ENCODE data around the gene LRMDA.

The LRMDA gene

GRCh38 chr10:76149182-76149581 is 717.8 kb downstream of the LRMDA start:
- Histone ChIP-seq H3K36me3 (no peaks in the 10 kb centered on the region; the same call in 1 of the 2 replicates), H3K27ac (no peak overlapping the region), H3K9me3 (ENCODE audit: severe bottlenecking) (peaks cover 17% of the 10 kb centered on the region), H3K4me3 (ENCODE audit: low read depth, low read length) (no peak overlapping the region), H3K27me3 (ENCODE audit: insufficient read depth, low read depth, severe bottlenecking) (no peaks in the 10 kb centered on the region)
- no peak for DNase-seq
- TF ChIP-seq, protein P1, sequence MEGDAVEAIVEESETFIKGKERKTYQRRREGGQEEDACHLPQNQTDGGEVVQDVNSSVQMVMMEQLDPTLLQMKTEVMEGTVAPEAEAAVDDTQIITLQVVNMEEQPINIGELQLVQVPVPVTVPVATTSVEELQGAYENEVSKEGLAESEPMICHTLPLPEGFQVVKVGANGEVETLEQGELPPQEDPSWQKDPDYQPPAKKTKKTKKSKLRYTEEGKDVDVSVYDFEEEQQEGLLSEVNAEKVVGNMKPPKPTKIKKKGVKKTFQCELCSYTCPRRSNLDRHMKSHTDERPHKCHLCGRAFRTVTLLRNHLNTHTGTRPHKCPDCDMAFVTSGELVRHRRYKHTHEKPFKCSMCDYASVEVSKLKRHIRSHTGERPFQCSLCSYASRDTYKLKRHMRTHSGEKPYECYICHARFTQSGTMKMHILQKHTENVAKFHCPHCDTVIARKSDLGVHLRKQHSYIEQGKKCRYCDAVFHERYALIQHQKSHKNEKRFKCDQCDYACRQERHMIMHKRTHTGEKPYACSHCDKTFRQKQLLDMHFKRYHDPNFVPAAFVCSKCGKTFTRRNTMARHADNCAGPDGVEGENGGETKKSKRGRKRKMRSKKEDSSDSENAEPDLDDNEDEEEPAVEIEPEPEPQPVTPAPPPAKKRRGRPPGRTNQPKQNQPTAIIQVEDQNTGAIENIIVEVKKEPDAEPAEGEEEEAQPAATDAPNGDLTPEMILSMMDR (IDR thresholded peaks at IDR 0.05; ENCODE audit: low read depth, low read length) = no peak

GRCh38 chr10:76149602-76150138 is 718.2 kb downstream of the LRMDA start:
- peaks cover 17% of the 10 kb centered on the region for H3K9me3 ChIP-seq (ENCODE audit: severe bottlenecking)
- peak; percentile 27 for DNase-seq
- no peaks in the 10 kb centered on the region for H3K27me3 ChIP-seq (ENCODE audit: insufficient read depth, low read depth, severe bottlenecking)
- TF ChIP-seq, protein P1 (IDR thresholded peaks at IDR 0.05; ENCODE audit: low read depth, low read length) = no peak
- no peaks in the 10 kb centered on the region; the same call in 1 of the 2 replicates for H3K36me3 ChIP-seq
- H3K4me3 ChIP-seq (ENCODE audit: low read depth, low read length) = no peak overlapping the region
- no peak overlapping the region for H3K27ac ChIP-seq

DNA sequence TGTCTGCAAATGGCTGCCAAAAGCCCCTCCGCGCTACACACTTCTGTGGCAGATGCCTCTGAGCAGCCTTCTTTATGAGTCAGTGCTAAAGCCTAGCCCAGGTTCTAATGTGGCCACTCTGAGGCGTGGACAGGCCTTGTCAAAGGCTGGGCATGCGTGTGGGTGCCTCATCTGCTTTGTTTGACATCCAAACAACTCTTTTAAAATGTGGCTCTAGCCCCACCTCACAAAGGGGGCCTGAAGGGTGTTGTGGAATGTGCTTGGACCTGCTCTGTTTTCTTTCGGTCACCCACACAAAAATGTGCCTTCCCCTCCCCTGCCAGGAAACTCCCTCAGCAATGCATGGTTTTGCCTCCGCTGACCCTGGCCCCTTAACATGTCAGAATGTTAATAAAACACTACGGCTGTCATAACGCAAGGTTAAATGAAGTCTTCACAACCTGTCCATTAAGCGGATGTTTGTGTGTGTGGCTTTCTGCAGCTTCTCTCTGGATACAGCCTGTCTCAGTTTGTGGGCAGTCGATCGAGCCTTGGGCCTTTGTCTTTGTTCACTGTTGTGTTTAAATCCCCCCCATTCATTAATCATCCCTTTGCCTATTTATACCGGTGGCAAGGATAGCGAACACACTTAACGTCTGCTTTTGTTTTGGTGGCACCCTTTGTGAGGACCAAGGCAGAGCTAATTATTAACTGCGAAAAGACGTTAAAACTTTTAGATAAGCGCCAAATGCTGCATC is 718.9 kb downstream of the LRMDA start:
- no peak for DNase-seq
- Histone ChIP-seq H3K27me3 (ENCODE audit: insufficient read depth, low read depth, severe bottlenecking) (no peaks in the 10 kb centered on the region), H3K9me3 (ENCODE audit: severe bottlenecking) (peaks cover 17% of the 10 kb centered on the region), H3K4me3 (ENCODE audit: low read depth, low read length) (no peak overlapping the region), H3K36me3 (no peaks in the 10 kb centered on the region; the same call in 1 of the 2 replicates), H3K27ac (no peak overlapping the region)
- TF ChIP-seq, protein P1 (IDR thresholded peaks at IDR 0.05; ENCODE audit: low read depth, low read length) = no peak

DNA sequence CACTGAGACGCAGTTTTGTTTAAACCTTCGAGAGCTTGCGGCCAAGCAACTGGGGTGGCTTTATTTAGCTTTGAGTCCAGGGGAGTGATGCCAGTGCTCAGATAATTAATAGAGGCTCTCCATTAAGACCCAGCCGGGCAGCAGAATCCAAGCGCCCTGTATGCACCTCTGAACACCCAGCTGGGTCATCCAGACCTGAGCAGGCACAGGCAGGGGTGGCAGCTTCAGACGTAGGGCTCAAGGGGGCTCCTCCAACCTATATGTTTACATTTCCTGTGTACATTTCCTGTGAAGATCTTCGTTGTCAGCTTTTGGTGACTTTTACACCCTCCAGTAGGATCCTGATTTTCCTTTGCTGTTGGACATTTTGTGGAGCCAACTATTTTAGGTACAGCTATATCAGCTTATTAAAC is 719.5 kb downstream of the LRMDA start:
- no peak overlapping the region for H3K4me3 ChIP-seq (ENCODE audit: low read depth, low read length)
- H3K9me3 ChIP-seq (ENCODE audit: severe bottlenecking) = peaks cover 17% of the 10 kb centered on the region
- H3K27me3 ChIP-seq (ENCODE audit: insufficient read depth, low read depth, severe bottlenecking) = no peaks in the 10 kb centered on the region
- no peak for DNase-seq
- no peak overlapping the region for H3K27ac ChIP-seq
- TF ChIP-seq, protein P1 (IDR thresholded peaks at IDR 0.05; ENCODE audit: low read depth, low read length) = no peak
- H3K36me3 ChIP-seq = no peaks in the 10 kb centered on the region; the same call in 1 of the 2 replicates

GRCh38 chr10:76152186-76152585 is 720.8 kb downstream of the LRMDA start:
- H3K27me3 ChIP-seq (ENCODE audit: insufficient read depth, low read depth, severe bottlenecking) = no peaks in the 10 kb centered on the region
- TF ChIP-seq, protein P1 (IDR thresholded peaks at IDR 0.05; ENCODE audit: low read depth, low read length) = no peak
- H3K36me3 ChIP-seq = no peaks in the 10 kb centered on the region; the same call in 1 of the 2 replicates
- H3K9me3 ChIP-seq (ENCODE audit: severe bottlenecking) = peaks cover 17% of the 10 kb centered on the region
- DNase-seq = no peak
- H3K27ac ChIP-seq = no peak overlapping the region
- H3K4me3 ChIP-seq (ENCODE audit: low read depth, low read length) = no peak overlapping the region

All from WERI-Rb-1 (cell line).